Neural cell (in vitro differentiated cells): ENCODE data around the gene CAMK2N2.

Experiments used
- EZH2 ChIP-seq: fragments of 200-600, 300-800 bp; shearing (Covaris generic), sonication (generic); IDR thresholded peaks from 2 replicates; pipeline ENCODE4 v1.6.1; 2014; ENCODE audit warnings: antibody characterized with exemption, low read length, borderline replicate concordance, mild to moderate bottlenecking; ENCODE audit not compliant: insufficient read depth, poor library complexity, severe bottlenecking
- MXI1 ChIP-seq: fragments of 450-650 bp; conservative IDR thresholded peaks from 2 replicates; pipeline ENCODE4 v1.6.1; 2014; ENCODE audit warnings: antibody characterized with exemption, mild to moderate bottlenecking; ENCODE audit not compliant: poor library complexity, severe bottlenecking
- POLR2AphosphoS5 ChIP-seq: IDR thresholded peaks from 2 replicates; pipeline ENCODE4 v1.6.1; 2012
- RAD21 ChIP-seq: fragments of 450-650 bp; conservative IDR thresholded peaks from 2 replicates; pipeline ENCODE4 v1.6.1; 2014; ENCODE audit warnings: antibody characterized with exemption, mild to moderate bottlenecking, moderate library complexity
- TAF1 ChIP-seq: IDR thresholded peaks from 2 replicates; pipeline ENCODE4 v1.6.1; 2012; ENCODE audit warnings: low read depth
- TF ChIP-seq, protein P1 (sequence below): fragments of 450-650 bp; IDR thresholded peaks from 2 replicates; pipeline ENCODE4 v1.5.1; 2014; ENCODE audit warnings: antibody characterized with exemption, mild to moderate bottlenecking, moderate library complexity; ENCODE audit not compliant: poor library complexity, severe bottlenecking
- TF ChIP-seq, protein P2 (sequence below): IDR thresholded peaks from 2 replicates; pipeline ENCODE4 v1.6.1; 2012; ENCODE audit warnings: borderline replicate concordance

DNA sequence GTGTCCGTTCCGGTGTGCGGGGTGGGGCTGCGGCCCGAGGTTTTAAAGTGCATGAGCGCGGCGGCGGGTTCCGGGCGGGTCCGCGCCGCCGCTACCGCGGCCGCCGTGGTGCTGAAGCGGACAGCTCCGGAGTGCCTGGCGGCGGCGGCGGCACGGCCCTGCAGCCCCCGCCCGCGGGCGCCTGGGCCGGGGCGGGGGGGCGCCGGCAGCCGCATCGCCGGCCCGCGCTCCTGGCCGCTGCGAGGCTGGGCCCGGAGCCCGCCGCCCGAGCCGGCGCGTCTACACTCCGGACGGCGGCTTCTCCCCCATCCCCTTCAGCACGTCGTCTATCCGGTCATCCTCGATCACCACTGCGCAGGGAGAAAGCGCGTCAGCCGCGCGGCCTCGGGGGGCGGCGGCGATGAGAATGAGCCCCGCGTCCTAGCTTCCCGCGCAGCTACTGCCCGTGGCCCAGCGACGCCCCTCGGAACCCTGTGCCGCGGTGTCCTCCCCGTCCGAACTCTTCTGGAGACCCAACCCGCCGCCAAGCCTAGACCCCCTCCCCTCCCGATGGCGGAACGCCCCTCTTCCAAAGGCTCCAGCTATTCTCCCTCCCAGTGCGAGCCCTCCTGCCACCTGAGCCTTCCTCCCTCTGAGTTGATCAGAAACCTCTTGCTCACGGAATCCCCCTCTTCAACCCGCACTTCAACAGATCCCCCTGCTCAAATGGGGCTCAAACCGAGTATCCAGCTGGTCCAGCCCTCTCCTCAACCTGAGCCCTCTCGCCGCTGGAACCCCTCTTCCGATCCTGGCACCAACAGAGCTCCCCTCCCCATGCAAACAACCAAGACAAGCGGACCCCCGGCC lies 1.3 kb downstream of the CAMK2N2 start:
- TF ChIP-seq, protein P1, sequence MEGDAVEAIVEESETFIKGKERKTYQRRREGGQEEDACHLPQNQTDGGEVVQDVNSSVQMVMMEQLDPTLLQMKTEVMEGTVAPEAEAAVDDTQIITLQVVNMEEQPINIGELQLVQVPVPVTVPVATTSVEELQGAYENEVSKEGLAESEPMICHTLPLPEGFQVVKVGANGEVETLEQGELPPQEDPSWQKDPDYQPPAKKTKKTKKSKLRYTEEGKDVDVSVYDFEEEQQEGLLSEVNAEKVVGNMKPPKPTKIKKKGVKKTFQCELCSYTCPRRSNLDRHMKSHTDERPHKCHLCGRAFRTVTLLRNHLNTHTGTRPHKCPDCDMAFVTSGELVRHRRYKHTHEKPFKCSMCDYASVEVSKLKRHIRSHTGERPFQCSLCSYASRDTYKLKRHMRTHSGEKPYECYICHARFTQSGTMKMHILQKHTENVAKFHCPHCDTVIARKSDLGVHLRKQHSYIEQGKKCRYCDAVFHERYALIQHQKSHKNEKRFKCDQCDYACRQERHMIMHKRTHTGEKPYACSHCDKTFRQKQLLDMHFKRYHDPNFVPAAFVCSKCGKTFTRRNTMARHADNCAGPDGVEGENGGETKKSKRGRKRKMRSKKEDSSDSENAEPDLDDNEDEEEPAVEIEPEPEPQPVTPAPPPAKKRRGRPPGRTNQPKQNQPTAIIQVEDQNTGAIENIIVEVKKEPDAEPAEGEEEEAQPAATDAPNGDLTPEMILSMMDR = no peak
- peak; percentile 21 for TF ChIP-seq TAF1
- peak; percentile 29 for TF ChIP-seq POLR2AphosphoS5
- TF ChIP-seq, protein P2, sequence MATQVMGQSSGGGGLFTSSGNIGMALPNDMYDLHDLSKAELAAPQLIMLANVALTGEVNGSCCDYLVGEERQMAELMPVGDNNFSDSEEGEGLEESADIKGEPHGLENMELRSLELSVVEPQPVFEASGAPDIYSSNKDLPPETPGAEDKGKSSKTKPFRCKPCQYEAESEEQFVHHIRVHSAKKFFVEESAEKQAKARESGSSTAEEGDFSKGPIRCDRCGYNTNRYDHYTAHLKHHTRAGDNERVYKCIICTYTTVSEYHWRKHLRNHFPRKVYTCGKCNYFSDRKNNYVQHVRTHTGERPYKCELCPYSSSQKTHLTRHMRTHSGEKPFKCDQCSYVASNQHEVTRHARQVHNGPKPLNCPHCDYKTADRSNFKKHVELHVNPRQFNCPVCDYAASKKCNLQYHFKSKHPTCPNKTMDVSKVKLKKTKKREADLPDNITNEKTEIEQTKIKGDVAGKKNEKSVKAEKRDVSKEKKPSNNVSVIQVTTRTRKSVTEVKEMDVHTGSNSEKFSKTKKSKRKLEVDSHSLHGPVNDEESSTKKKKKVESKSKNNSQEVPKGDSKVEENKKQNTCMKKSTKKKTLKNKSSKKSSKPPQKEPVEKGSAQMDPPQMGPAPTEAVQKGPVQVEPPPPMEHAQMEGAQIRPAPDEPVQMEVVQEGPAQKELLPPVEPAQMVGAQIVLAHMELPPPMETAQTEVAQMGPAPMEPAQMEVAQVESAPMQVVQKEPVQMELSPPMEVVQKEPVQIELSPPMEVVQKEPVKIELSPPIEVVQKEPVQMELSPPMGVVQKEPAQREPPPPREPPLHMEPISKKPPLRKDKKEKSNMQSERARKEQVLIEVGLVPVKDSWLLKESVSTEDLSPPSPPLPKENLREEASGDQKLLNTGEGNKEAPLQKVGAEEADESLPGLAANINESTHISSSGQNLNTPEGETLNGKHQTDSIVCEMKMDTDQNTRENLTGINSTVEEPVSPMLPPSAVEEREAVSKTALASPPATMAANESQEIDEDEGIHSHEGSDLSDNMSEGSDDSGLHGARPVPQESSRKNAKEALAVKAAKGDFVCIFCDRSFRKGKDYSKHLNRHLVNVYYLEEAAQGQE = peak; percentile 11
- TF ChIP-seq RAD21 = no peak
- TF ChIP-seq EZH2 = peak; percentile 73
- TF ChIP-seq MXI1 = no peak
